Subcutaneous adipose tissue (tissue), 4 donors: ENCODE results near the gene ATP8B4. TPM values are rescaled to one million over a fixed set of nuclear protein-coding genes. Genes with fewer than 3 reads are reported as not detected.

Experiments used
- small RNA-seq: library from RNA; depleted of rRNA; stranded (forward); fragments of <200 nt; gene quantifications from one replicate; pipeline ENCODE3, GENCODE V24; 2016
- total RNA-seq, 4 donors: library from RNA; depleted of rRNA; stranded (reverse); fragments of >200 nt; gene quantifications; one replicate each; pipeline ENCODE4 v1.1.0, GENCODE V29; 2016
- TF ChIP-seq, protein P1 (sequence below): fragments of 450-650 bp; IDR thresholded peaks from one replicate; pipeline ENCODE4 v1.5.1; 2016; ENCODE audit warnings: low read depth, mild to moderate bottlenecking, control low read depth, antibody characterized with exemption, moderate library complexity

ATP8B4 gene
- total RNA-seq, 4 donors from 2014 or later: 39.9 to 75.3 (median 65.9) TPM

GRCh38 chr15:49808341-49808740 is 310.7 kb downstream of the ATP8B4 start:
- TF ChIP-seq, protein P1, sequence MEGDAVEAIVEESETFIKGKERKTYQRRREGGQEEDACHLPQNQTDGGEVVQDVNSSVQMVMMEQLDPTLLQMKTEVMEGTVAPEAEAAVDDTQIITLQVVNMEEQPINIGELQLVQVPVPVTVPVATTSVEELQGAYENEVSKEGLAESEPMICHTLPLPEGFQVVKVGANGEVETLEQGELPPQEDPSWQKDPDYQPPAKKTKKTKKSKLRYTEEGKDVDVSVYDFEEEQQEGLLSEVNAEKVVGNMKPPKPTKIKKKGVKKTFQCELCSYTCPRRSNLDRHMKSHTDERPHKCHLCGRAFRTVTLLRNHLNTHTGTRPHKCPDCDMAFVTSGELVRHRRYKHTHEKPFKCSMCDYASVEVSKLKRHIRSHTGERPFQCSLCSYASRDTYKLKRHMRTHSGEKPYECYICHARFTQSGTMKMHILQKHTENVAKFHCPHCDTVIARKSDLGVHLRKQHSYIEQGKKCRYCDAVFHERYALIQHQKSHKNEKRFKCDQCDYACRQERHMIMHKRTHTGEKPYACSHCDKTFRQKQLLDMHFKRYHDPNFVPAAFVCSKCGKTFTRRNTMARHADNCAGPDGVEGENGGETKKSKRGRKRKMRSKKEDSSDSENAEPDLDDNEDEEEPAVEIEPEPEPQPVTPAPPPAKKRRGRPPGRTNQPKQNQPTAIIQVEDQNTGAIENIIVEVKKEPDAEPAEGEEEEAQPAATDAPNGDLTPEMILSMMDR: no peak

Small RNAs within 50 kb of the gene (small RNA-seq; reads per million reads assigned to genes)
- not detected for gene RNA5SP394

Other genes starting within 250 kb of the ATP8B4 start
- gene SLC27A2, start 63.0 kb upstream of the ATP8B4 start, total RNA-seq: 10 to 100 TPM in 1 of 4 donors, 1 to 10 TPM in 2, under 1 TPM in 1; 0.44 to 10.9 (median 1.7) TPM
- 1 to 10 TPM in 3 of 4 donors, not detected in 1; 1.4 to 8.8 (median 3.3) TPM for gene HDC, start 146.5 kb upstream of the ATP8B4 start, total RNA-seq
- 10 to 100 TPM; 14.3 to 20.9 (median 17.4) TPM for gene GABPB1, start 236.0 kb upstream of the ATP8B4 start, total RNA-seq